GM18511 (cell line): ENCODE results near the gene SLC2A8.

Source experiments
- ATAC-seq: cut with Tn5 transposase; IDR thresholded peaks from one replicate; pipeline ENCODE4 v1.9.1; 2021; ENCODE audit warnings: mild to moderate bottlenecking, moderate library complexity; ENCODE audit not compliant: unreplicated experiment

SLC2A8 gene

DNA sequence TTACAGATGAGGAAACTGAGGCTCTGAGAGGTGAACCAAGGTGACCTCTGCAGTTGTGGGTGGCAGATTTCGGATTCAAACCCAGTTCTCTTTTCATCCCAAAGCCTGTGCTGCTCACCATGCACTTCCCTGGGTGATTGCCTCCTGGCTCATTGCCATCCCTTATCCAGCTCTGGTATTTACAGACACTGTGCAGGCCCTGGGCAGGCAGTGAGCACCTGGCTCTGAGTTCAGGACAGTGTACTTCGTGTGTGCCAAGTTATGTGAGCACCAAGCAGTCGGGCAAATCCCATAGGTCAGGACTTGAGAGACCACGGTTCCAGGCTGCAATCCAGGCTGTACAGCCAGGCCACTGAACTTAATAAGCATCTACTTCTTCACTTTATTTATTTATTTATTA lies 55.7 kb downstream of the SLC2A8 start:
- ATAC-seq: no peak

DNA sequence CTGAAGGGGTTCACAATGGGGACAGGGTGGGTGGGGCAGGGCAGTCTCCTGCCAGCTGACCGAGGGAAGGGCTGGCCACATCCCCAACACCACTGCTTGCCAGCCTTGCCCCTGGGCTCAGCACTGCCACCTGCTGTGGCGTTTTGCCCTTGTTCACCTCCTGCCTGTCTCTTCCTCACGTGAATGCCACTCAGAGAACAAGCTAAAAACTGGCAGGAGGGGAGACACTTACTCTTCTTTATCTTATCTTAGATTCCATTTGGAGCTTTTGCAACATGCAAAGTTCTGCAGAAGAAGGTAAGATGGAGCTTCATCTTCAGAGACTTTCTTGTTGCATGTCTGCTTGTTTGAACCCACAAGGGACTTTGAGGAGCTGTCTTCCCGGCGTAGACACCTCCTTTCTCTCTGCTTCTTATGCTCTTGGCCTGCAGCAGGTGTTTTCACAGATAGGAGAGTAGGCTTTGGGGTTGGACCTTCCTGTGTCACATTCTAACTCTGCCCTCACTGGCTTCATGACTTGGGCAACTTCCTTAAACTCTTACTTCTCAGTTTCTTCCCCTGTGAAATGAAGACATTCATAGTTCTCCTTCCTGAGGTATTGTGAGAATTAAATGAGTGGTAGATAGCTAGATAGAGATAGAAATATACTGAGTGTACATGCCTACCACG lies 58.5 kb downstream of the SLC2A8 start:
- ATAC-seq: no peak

DNA sequence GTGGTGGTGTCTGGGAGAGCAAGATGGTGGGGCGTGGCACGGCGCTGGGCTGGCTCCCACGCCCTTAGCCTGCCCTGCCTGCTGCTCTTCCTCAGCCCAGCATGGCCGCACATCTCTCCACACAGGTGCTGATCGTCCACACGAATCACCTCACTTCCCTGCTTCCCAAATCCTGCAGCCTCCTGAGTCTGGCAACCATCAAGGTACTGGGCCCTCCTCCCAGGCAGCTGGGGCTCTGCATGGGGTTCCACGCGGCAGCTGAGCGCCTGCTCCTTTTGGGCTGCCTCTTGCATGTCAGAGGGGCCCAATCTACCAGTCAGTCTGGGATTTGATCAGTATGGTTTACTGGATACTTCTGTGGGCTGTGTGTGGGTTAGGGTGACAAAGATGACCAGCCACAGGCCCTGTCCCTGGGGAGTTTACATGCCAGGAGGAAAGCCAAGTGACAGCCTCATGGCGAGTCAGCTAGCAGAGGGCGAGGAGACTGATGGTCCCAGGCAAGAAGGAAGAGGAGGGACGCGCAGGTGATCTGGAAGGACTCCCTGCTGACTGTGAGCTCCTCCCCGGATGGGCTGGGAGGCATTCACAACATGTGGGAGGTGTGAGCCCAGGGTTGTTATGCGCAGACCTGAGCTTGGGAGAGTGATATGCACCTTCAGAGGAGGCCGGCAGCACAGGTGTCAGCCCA lies 60.4 kb downstream of the SLC2A8 start:
- no peak for ATAC-seq
